HG02642 (cell line): Measurements from ENCODE around the gene NUP85.
"Not testable (repeated sequence)": the region's sequence is repeated elsewhere in the genome, so short reads cannot be mapped to it uniquely, and the experiment has no call there.

Experiments
- ATAC-seq: cut with Tn5 transposase; IDR thresholded peaks from one replicate; pipeline ENCODE4 v1.9.1; 2021; ENCODE audit warnings: mild to moderate bottlenecking; ENCODE audit not compliant: unreplicated experiment, poor library complexity

NUP85 gene

DNA sequence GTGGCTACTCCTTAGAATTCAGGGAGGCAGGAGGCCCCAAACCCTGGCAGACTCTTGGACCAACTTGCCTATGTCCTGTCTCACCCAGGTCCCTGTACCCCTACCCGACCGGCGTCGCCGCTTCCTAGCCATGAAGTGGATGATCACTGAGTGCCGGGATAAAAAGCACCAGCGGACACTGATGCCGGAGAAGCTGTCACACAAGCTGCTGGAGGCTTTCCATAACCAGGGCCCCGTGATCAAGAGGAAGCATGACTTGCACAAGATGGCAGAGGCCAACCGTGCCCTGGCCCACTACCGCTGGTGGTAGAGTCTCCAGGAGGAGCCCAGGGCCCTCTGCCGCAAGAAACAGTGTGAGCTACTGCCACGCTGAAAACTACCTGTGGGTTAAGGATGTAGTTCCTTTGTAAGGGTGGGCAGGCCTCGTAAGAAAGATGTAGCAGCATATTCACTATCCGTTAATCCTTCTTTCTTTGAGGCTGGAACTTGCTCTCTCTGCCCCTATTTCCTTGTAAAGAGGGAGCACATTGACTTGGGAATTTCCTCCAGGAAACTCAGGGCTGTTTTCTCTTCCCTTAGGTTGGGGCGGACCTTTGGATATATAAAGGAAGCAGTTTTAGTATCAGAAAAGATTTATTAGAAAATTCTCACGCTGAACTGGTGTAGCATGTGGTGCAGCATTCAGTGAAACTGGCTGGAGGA is 60.3 kb downstream of the NUP85 start:
- ATAC-seq = no peak

DNA sequence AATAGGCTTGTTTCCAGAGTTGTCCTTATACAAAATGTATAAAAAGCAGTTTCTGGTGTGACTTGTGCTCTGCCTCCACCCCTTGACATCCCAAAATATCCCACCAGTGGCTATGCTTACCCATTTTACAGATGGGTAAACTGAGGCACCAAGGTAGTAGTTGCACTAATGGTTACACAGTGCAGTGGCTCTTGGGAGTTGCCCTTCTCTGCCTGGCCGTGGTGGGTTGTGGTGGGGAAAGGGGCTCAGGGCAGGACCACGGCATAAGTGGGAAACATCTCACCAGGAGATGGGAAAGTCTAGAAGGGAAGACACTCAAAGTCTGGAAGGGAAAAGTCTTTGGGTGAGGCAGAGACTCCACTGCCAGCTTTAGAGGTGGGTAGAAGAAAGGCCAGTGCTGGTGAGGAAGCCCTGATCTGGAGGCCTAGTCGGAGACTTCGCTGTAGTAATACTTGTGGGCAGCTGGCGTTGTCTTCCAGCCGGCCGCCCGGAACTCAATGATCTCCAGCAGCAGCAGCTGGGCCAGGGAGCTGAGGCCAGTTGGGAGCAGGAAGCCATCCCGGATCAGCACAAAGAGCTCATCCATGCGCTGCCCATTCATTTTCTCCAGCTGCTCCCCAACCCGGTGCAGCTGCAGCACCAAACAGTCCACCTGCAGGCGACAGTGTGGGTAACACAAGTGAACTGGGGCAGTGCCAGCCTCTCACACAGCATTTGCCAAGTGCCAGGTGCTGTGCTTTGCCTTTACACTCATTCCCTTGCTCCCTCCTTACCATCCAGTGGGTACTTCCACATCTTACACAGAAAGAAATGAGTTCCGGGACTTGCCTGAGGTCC is 61.1 kb downstream of the NUP85 start:
- no peak for ATAC-seq

DNA sequence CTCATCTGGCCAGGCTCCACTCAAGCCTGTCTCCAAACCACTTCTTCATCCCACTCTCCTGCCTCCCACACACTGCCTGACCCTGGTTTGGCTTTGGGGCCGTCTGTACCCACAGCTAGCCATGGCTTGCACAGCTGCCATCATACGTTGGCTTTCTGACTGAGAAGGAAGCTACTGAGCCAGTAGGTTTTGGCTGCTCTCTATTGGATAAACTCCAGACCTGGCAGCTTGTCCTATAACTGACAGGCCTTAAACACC is 61.6 kb downstream of the NUP85 start:
- no peak for ATAC-seq

DNA sequence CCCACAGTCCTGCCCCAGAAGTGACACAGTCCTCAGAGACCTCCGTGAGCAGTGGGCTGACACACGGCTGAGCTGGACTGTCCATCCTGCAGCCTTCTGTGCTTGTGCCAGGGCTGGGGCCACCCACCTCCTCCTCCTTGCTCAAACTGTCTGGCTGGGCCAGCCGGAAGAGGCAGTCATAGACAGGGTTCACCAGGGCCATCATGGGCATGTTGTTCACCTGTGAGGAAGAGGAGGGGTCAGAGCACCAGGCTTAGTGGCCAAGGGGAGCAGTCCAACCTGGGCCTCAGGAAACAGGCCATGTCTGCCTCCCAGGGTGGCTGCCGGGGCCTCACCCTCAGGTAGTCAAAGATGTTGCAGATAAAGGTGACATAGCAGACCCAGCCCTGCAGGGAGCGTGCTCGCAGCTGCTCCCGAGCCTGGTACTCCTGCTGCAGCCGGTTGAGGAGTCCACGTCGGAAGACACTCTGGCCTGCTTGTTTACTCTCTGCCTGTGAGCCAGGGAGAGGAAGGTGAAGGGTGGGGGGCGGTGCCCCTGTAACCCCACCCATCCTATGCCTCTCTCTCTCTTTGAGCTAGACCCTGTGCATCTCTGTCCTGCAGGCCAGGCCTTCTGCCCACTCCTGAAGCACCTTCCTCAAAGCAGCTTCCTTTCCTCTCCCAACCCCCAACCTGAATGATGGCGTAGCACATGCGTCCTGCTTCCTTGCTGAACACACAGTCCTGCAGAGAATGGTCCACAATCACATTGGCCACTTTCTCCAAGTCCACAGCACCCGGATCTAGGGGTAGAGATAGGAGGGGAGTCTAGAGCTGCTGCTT is 62.1 kb downstream of the NUP85 start:
- ATAC-seq = no peak

DNA sequence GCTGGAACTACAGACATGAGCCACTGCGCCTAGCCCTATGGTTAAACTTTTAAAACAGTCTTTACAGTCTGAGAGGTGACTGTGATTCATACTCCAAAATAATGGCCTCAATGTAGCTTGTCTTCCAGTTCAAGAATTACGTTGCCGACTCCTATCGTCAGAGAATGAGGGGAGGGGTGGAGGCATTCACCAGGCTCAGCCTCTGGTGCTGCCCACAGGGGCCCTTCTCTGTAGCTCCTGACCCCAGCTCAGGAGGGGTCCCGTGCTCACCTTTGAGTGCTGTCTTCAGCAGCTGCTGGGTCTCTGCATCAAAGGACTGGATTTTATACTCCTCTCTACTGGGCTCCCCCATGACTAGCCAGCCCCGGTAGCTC is 64.4 kb downstream of the NUP85 start:
- no peak for ATAC-seq

DNA sequence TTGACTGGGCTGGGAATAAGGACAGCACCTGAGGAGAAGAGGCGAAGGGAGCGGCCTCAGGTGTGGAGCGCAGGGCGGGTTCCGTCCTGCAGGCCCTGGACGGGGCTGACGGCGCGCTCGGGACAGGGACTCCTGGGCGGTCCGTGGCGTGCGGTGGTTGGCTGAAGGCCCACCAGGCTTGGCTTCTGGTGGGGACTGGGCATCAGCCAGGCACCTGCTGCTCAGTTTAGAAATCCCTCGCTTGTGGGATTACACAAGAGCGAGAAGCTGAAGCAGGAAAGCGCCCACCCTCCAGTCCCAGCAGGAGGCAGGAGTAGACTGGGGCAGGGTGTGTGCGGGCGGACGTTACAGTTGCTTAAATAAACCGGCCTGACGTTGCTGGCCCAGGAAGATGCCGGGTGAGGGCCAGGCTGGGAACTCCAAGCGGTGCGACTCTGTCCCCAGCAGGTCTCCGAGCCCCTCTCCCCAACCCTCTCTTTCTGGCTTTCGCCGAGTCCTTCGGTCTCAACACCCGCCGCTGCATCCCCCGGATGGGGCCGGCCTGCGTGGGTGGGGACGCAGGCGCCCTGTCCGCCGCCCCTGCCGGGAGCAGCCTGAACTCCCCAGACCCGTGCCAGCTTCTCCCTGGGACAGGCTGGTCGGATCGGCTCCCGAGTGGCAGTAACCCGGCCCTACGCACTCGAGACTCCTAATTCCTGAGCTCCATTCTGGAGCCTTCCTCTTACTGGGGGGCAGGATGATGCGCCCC is 64.9 kb downstream of the NUP85 start:
- ATAC-seq = peak; percentile 41

DNA sequence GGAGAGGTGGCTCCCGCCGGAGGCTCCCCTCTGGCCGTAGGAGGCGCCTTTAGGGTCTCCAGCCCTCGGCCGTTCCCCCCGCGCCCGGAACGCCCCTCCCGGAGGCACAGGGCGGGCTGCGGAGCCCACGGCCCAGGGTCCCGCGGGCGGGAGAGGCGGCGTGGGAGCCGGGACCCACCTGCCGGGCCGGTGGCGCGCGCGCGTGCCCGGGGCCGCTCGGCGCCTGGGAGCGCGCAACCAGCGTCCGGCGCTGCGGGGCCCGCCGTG is 65.4 kb downstream of the NUP85 start, which contains the start of gene MIF4GD:
Gene MIF4GD, minus strand, starts transcription at position 266 of the 267 bp plus-strand sequence. CDS start 1,036 bp downstream, outside the sequence.
- ATAC-seq = no peak

DNA sequence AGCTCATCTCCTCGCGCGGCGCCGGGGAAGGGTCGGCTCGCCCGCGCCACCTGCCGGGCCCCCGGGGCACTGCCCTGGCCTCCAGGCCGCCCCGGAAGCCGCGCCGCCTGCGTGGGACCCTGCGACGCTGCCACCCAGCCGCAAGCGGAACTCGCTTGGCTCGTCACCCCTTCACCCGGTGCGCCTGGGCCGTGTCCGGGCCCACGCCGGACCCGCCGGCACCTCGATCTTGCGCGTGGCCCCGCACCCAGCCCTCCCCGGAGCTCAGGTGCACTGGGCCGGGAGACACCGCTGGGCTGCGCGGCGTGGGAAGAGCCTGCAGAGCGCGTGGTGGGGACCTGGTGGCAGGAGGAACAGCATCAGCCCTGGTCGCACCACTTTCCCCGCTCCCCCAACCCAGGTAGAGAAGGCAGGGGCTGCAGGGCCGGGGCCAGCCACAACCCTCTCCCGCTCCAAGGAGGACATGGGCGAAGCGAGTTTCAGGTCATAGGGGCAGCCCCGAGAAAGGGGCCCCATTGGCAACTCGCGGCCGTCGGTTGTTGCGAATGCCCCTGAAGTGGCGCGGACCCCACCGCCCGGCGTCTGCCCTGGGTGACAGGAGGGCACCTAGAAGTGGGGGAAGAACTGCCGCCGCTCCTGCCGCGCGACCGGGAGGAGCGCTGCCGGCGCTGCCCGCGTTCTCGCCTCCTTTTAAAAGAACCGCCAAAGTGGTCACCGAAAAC is 65.9 kb downstream of the NUP85 start:
- peak; percentile 76 for ATAC-seq

DNA sequence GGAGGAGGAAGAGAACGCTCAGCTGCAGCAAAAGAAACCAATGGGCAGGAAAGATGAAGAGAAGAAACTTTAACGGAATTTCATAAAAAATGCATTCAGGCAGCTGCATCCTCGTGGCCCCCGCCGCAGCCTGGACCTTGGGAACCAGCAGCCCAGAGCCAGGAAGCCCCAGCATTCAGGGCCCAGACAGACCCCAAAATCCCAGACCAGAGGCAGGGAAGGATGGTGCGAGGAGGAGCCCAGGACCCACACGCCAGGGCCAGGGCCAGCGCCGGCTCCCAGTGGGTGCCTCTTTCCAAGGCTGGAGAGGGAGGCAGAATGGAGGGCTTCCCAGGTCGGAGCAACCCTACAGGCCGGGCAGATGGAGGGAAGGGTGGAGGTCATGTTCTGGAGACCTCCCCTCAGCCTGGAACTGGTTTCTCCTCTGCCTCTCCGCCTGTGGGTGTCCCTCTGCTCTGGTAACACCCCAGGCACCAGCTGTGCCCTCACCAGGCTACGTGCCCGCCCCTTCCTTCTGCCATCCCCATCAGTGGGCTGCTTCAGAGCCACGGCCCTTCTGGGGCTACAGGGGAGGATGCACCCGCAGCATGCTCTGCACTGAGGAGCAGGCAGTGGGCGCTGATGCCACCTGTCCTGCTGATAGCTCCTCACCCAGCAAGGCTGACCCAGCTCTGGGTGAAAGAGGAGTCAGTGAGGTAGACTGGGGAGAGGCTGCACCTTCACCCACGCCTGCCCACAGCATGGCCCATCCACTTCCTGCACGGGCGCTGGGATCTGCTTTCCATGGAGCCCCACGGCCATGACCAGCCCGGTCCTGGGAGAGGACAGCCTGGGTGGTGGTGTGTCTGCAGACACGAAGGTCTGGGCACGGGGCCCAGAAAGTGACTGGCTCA is 66.7 kb downstream of the NUP85 start:
- no peak for ATAC-seq

DNA sequence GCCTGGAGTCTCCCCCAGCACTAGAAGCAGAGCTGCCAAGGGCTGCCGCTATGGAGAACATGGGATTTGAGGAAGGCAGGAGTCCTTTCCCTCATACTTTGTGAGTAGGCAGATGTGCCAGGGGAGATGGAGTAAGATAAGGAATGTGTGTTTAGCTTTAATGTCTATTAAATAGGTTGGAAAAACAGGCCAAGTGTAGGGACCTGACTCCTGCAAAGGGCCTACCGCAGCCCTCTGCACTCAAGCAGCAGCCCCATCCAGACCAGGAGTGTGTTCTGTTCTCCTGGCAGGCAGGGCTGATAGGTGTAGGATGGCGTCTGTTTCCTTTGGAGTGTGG is 67.3 kb downstream of the NUP85 start:
- ATAC-seq = no peak

DNA sequence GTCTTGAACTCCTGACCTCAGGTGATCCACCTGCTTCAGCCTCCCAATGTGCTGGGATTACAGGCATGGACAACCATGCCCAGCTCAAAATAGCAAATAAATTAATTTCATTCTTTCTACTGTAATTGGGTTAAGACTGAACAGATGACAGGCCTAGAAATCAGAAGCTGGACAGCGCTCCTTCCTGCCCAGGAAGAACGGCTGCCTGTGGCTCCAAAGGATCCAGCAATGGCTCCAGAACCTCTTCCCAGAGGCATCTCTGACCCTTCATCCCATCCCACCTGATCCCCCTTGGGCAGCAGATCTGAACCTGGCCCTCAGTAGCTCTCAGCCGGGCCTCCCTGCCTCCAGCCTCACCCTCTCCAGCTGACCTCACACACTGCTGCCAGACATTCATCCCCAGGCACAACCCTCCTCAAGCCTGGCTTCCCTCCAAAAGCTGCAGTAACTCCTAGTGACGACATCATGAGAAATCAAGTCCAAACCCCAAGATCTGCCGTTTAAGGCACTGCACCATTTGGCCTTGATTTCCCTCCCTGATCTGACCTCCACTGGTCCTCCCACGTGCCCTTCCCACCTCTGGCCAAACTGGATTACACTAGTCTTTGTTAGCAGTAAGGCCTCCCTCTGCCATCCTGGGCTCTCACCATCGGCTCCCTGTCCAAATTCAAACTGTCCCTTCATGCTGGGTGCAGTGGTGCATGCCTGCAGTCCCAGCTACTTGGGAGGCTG is 68.7 kb downstream of the NUP85 start:
- ATAC-seq = no peak

DNA sequence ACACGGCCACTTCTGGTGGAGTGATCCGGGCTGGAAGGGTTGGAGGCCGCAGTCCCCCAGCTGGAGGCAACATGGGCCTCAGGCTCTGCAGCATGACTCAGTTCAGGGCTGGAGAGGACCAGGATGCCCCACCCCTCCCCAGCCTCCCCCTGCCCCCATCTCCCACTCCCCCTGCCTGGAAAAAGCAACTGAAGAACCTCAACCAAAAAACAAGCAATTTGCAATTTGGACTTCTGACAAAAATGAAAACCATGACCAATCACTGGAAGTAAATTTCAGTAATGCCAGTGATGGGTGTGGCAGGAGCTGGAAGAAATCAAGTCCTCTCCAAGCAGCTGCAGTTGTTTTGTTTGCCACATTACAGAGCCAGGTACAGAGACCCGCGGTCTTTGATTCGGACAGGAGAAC is 72.2 kb downstream of the NUP85 start:
- no peak for ATAC-seq

DNA sequence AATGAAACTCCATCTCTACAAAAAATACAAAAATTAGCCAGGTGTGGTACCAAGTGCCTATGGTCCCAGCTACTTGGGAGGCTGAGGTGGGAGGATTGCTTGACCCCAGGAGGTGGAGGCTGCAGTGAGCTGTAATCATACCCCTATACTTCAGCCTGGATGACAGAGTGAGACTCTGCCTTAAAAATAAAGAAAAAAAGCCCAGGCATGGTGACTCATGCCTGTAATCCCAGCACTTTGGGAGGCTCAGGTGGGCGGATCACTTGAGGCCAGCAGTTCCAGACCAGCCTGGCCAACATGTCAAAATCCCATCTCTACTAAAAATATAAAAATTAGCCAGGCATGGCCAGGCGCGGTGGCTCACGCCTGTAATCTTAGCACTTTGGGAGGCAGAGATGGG is 74.7 kb downstream of the NUP85 start:
- ATAC-seq = not testable (repeated sequence)

DNA sequence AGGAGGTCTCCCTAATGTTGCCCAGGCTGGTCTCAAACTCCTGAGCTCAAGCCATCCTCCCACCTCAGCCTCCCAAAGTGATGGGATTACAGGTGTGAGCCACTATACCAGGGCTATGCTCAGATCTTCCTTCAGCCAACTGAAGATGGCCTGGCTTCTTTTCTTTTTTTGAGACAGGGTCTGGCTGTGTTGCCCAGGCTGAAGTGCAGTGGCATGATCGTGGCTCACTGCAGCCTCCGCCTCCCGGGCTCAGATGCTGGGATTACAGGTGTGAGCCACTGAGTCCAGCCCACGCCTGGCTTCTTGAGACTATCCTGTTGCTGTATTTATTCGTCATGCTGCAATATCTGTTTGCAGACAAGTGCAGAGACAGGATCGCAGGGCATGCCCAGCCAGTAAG is 79.6 kb downstream of the NUP85 start:
- ATAC-seq = no peak
